HepG2 (cell line): ENCODE results near the gene EHBP1. TPM values are rescaled to one million over a fixed set of nuclear protein-coding genes. Genes with fewer than 3 reads are reported as not detected.
A peak's percentile ranks its signal among the peaks of the same experiment; 100 is the strongest.

Experiments
- ARID3A ChIP-seq: IDR thresholded peaks from 2 replicates; pipeline ENCODE4 v1.6.1; 2012; ENCODE audit warnings: low read depth, low read length, improper control_type of control experiment
- ATF7 ChIP-seq, 2 experiments: fragments of 450-650 bp in 1 of 2; sonication (generic) in 1 of 2; formaldehyde crosslinking in 1 of 2; IDR thresholded peaks; 2 replicates each; pipeline versions ENCODE4 v1.4.0 to v1.6.1; 2016 to 2020; ENCODE audit warnings: antibody characterized with exemption in 1 of 2, mild to moderate bottlenecking in 1 of 2, missing genetic modification reagents in 1 of 2
- CHD2 ChIP-seq: IDR thresholded peaks from 2 replicates; pipeline ENCODE4 v1.6.1; 2011; ENCODE audit warnings: low read depth, low read length, improper control_type of control experiment
- DMTF1 ChIP-seq: sonication (generic); formaldehyde crosslinking; IDR thresholded peaks from 2 replicates; pipeline ENCODE4 v1.4.0; 2020; ENCODE audit warnings: mild to moderate bottlenecking, missing genetic modification reagents
- FIP1L1 ChIP-seq: fragments of 200-400 bp; formaldehyde crosslinking; IDR thresholded peaks from 2 replicates; pipeline ENCODE4 v1.6.1; 2018; ENCODE audit warnings: low read depth, mild to moderate bottlenecking, low read length, moderate library complexity, borderline replicate concordance; ENCODE audit not compliant: insufficient read depth
- THAP8 ChIP-seq: sonication (generic); formaldehyde crosslinking; IDR thresholded peaks from 2 replicates; pipeline ENCODE4 v1.5.1; 2020; ENCODE audit warnings: missing genetic modification reagents, mild to moderate bottlenecking, borderline replicate concordance
- TMF1 ChIP-seq: sonication (generic); formaldehyde crosslinking; IDR thresholded peaks from 2 replicates; pipeline ENCODE4 v1.8.1; 2022; ENCODE audit warnings: low read depth, missing genetic modification reagents
- UBTF ChIP-seq: sonication (generic); formaldehyde crosslinking; IDR thresholded peaks from 2 replicates; pipeline ENCODE4 v1.4.0; 2020; ENCODE audit warnings: mild to moderate bottlenecking, missing genetic modification reagents
- ZBTB7A ChIP-seq: sonication (generic); formaldehyde crosslinking; IDR thresholded peaks from 2 replicates; pipeline ENCODE4 v1.8.0; 2022; ENCODE audit warnings: mild to moderate bottlenecking, missing genetic modification reagents
- ZFP41 ChIP-seq: sonication (generic); formaldehyde crosslinking; IDR thresholded peaks from 2 replicates; pipeline ENCODE4 v1.4.0; 2020; ENCODE audit warnings: mild to moderate bottlenecking, missing genetic modification reagents, borderline replicate concordance
- ZFX ChIP-seq: sonication (generic); formaldehyde crosslinking; IDR thresholded peaks from 2 replicates; pipeline ENCODE4 v1.4.0; 2020; ENCODE audit warnings: mild to moderate bottlenecking, low read depth, missing genetic modification reagents, moderate library complexity
- ZGPAT ChIP-seq: IDR thresholded peaks from 2 replicates; pipeline ENCODE4 v1.6.1; 2016; ENCODE audit warnings: mild to moderate bottlenecking
- ZMYM2 ChIP-seq: sonication (generic); formaldehyde crosslinking; IDR thresholded peaks from 2 replicates; pipeline ENCODE4 v1.8.0; 2022; ENCODE audit warnings: mild to moderate bottlenecking, missing genetic modification reagents
- ZNF275 ChIP-seq: sonication (generic); formaldehyde crosslinking; IDR thresholded peaks from 2 replicates; pipeline ENCODE4 v1.8.0; 2022; ENCODE audit warnings: missing genetic modification reagents, mild to moderate bottlenecking, inconsistent platforms, borderline replicate concordance
- ZNF30 ChIP-seq: sonication (generic); formaldehyde crosslinking; IDR thresholded peaks from 2 replicates; pipeline ENCODE4 v1.5.0; 2020; ENCODE audit warnings: mild to moderate bottlenecking, missing genetic modification reagents
- ZNF737 ChIP-seq: sonication (generic); formaldehyde crosslinking; IDR thresholded peaks from 2 replicates; pipeline ENCODE4 v1.5.0; 2020; ENCODE audit warnings: missing genetic modification reagents, mild to moderate bottlenecking, borderline replicate concordance
- ZNF766 ChIP-seq: sonication (generic); formaldehyde crosslinking; IDR thresholded peaks from 2 replicates; pipeline ENCODE4 v1.5.0; 2020; ENCODE audit warnings: missing genetic modification reagents, borderline replicate concordance
- ZNF768 ChIP-seq: sonication (generic); formaldehyde crosslinking; IDR thresholded peaks from 2 replicates; pipeline ENCODE4 v1.4.0; 2020; ENCODE audit warnings: missing genetic modification reagents
- polyA plus RNA-seq, 8 experiments: library from polyadenylated mRNA; depleted of rRNA in 3 of 8; stranded (reverse) in 7 of 8; unstranded in 1 of 8; fragments of >200 nt; fragmentation: Illumina TruSeq in 4 of 8; extraction: Trizol in 4 of 8; gene quantifications; 2 replicates each; pipeline versions ENCODE4 v1.2.1 to v1.2.3, GENCODE V29; 2011 to 2016; ENCODE audit warnings: low read depth in 4 of 8, missing spikeins in 1 of 8, mixed read lengths in 1 of 8; ENCODE audit not compliant: insufficient read depth in 1 of 8
- total RNA-seq, 5 experiments: library from RNA; depleted of rRNA; stranded (reverse); fragments of >200 nt; fragmentation: Illumina TruSeq; extraction: Trizol; gene quantifications; 2 replicates each; pipeline ENCODE4 v1.2.3, GENCODE V29; 2016; ENCODE audit warnings: low read depth in 1 of 5

The EHBP1 gene
- total and polyA plus RNA-seq, 2 of the 13 experiments (the other 11 are each of a cell fraction or from before 2014, with no cell fraction given), result 93.5 to 146 TPM

- TF ChIP-seq ZFP41 (CRISPR knock-in tag) (no peak), ZNF275 (CRISPR knock-in tag) (no peak), CHD2 (no peak), ZNF30 (CRISPR knock-in tag) (no peak), ZNF766 (CRISPR knock-in tag) (no peak), ZBTB7A (CRISPR knock-in tag) (peak; percentile 43; the same call in 1 of the 2 replicates), DMTF1 (CRISPR knock-in tag) (no peak), ZNF737 (CRISPR knock-in tag) (no peak), TMF1 (CRISPR knock-in tag) (no peak), ATF7 (IDR thresholded peaks at IDR 0.05) (no peak), ATF7 (CRISPR knock-in tag; IDR thresholded peaks at IDR 0.05) (0 out of 2 replicates have a peak, but pooled peaks have one; percentile 17), ZNF768 (CRISPR knock-in tag) (peak; percentile 33; the same call in 1 of the 2 replicates), ARID3A (no peak), FIP1L1 (no peak), ZFX (0 out of 2 replicates have a peak, but pooled peaks have one; percentile 33), THAP8 (CRISPR knock-in tag) (no peak), UBTF (CRISPR knock-in tag) (peak; percentile 24; the same call in 1 of the 2 replicates), ZMYM2 (CRISPR knock-in tag) (no peak), ZGPAT (CRISPR knock-in tag) (no peak)
Measured at GRCh38 chr2:62724886-62725711, 19.6 kb downstream of the EHBP1 start (continued).
